Measurements from ENCODE around the gene TBC1D4. TPM values are rescaled to one million over a fixed set of nuclear protein-coding genes. Genes with fewer than 3 reads are reported as not detected.

TBC1D4 gene
- total RNA-seq, 2 experiments from 2014 or later = 13.9 to 23.6 TPM

DNA sequence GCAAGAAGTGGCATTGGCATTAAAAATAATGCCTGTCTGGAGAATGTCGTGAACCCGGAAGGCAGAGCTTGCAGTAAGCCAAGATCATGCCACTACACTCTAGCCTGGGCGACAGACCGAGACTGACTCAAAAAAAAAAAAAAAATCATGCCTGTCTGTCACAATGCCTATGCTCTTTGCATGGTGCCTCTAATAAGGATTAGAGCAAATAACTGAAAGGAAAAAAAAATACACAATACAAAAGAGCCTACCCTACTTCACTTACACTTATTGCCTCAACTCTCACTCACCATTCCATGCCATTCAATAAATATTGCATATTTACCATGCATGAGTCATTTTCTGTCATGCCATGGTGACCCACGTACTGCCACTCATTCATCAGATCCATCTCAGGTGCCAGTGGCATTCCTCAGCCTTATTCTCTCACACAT lies 49.1 kb downstream of the TBC1D4 start:
- Mint-ChIP-seq H3K27me3 (peaks cover 40% of the 10 kb centered on the region), H3K4me1 (no peaks in the 10 kb centered on the region), H3K36me3 (no peaks in the 10 kb centered on the region), H3K27ac (no peak overlapping the region), H3K4me3 (no peak overlapping the region), H3K9me3 (ENCODE audit: low read depth) (no peaks in the 10 kb centered on the region)
- CTCF ChIA-PET = no interaction called here
- ATAC-seq (no peak), DNase-seq (no peak)

DNA sequence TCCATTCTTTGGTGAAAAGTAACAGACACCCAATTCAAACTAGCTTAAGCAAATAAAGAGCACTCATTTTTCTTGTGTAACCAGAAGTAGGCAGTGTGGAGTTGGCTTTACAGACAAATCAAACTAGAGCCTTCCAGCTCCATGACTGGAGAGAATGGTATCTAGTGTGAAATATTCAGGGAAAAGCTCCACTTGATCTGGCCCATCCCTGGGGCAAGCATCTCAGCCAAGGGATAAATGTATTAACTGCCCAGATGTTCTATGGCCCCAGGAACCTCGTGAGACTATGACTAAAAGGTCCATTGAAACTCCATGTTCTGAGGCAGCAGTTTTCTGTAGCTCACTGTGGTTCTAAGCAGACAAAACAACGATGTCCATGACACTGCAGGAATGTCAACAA lies 49.9 kb downstream of the TBC1D4 start:
- Mint-ChIP-seq H3K4me1 (no peaks in the 10 kb centered on the region), H3K9me3 (ENCODE audit: low read depth) (no peaks in the 10 kb centered on the region), H3K36me3 (no peaks in the 10 kb centered on the region), H3K27ac (no peak overlapping the region), H3K4me3 (no peak overlapping the region), H3K27me3 (peaks cover 41% of the 10 kb centered on the region)
- CTCF ChIA-PET = no interaction called here
- DNase-seq (no peak), ATAC-seq (no peak)

DNA sequence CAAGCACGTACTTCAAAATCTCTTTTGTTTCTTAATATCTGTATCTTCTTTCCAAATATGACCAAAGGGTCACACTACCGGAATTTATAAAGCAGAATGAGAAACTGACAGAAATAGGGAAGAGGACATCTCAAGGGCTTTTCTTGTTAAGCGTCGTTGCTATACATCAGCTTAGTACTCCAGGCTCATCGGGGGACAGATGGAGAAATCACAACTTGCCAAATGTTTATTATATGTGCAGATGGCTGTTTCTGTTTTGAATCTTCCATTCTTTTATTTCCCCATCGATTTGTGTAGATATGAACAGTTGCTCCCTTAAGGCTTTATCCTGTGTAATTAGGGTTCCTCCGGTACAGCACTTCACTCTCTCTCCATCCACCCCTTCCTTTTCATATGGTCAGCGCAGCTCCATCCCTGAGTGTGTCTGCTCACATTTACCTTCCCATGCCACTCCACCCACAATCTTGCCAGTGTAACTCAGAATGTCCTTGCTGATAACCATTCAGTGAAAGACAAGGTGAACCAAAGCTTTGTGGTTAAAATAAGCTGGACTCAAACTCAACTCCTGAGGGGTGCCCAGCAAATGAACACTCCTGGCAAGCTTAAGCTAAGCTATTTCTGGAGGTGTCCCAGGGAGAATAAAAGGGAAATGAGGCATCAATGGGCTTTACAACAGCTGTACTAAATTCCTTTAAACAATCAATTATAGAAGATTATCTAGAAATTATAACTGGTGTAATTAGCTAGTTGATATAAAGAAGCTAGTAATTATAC lies 51.3 kb downstream of the TBC1D4 start:
- no peak for DNase-seq
- no peak overlapping the region for H3K4me3 Mint-ChIP-seq
- H3K27me3 Mint-ChIP-seq = peaks cover 41% of the 10 kb centered on the region
- CTCF ChIA-PET = no interaction called here
- H3K27ac Mint-ChIP-seq = no peak overlapping the region
- no peaks in the 10 kb centered on the region for H3K36me3 Mint-ChIP-seq
- ATAC-seq = no peak
- no peaks in the 10 kb centered on the region for H3K9me3 Mint-ChIP-seq (ENCODE audit: low read depth)
- H3K4me1 Mint-ChIP-seq = no peaks in the 10 kb centered on the region

DNA sequence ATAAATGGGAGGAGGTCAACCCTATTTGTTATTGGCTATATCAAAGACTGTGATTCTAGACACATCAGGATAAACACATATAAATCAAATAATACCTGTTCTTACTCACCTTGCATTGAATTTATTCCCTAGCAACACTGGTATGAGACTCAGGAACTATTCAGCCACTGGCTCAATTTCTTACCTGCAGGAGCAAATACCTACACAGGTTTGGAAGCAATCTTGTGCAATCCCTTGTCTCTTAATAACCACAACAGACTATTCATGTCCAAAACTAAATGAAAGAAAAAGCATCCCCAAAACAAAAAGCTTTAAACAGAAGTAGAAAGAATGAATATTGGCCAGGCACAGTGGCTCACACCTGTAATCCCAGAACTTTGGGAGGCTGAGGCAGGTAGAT lies 55.5 kb downstream of the TBC1D4 start:
- H3K4me3 Mint-ChIP-seq = no peak overlapping the region
- peaks cover 2% of the 10 kb centered on the region for H3K4me1 Mint-ChIP-seq
- no peaks in the 10 kb centered on the region for H3K36me3 Mint-ChIP-seq
- DNase-seq (no peak), ATAC-seq (no peak)
- H3K9me3 Mint-ChIP-seq (ENCODE audit: low read depth) = no peaks in the 10 kb centered on the region
- peaks cover 51% of the 10 kb centered on the region for H3K27me3 Mint-ChIP-seq
- no peak overlapping the region for H3K27ac Mint-ChIP-seq
- CTCF ChIA-PET = no interaction called here

DNA sequence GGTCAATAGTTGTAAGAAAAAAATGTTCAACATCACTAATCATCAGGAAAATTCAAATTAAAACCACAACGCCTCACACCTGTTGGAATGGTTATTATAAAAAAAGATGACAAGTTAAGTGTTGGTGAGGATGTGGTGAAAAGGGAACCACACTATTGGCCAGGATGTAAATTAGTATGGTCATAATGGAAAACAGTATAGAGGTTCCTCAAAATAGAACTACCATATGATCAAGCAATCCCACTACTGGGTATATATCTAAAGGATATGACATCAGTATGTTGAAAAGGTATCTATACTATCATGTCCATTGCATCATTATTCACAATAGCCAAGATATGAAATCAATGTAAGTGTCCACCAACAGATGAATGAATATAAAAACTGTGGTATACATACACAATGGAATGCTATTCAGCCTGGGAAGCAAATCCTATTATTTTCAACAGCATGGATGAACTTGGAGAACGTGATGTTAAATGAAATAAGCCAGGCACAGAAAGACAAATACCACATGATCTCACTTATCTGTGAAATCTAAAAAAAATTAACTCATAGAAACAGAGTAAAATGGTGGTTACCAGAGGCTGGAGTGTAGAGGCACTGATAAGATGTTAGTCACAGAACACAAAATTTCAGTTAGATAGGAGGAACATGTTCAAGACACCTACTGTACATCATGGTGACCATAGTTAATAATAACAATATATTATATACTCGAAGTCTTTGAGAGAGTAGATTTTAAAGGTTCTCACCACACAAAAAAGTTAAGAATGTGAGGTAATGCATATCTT lies 56.6 kb downstream of the TBC1D4 start:
- no peak for DNase-seq
- Mint-ChIP-seq H3K27me3 (peaks cover 52% of the 10 kb centered on the region), H3K36me3 (no peaks in the 10 kb centered on the region), H3K9me3 (ENCODE audit: low read depth) (no peaks in the 10 kb centered on the region), H3K4me1 (peaks cover 2% of the 10 kb centered on the region), H3K4me3 (no peak overlapping the region), H3K27ac (no peak overlapping the region)
- CTCF ChIA-PET = no interaction called here
- no peak for ATAC-seq

DNA sequence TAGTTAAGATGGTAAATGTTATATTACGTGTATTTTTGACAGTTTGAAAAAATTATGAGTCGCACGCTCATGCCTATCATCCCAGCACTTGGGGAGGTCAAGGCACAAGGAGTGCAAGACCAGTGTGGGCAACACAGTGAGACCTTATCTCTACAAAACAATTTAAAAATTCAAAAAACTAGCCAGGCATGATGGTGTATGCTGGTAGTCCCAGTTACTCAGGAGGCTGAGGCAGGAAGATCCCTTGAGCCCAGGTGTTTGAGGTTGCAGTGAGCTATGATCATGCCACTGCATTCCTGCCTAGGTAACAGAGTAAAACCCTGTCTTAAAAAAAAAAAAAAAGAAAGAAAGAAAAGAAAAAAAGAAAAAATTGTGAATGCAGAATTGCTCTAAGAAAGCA lies 58.0 kb downstream of the TBC1D4 start:
- no peaks in the 10 kb centered on the region for H3K9me3 Mint-ChIP-seq (ENCODE audit: low read depth)
- H3K27ac Mint-ChIP-seq = no peak overlapping the region
- peaks cover 2% of the 10 kb centered on the region for H3K4me1 Mint-ChIP-seq
- ATAC-seq = no peak
- peaks cover 49% of the 10 kb centered on the region for H3K27me3 Mint-ChIP-seq
- no peaks in the 10 kb centered on the region for H3K36me3 Mint-ChIP-seq
- DNase-seq = no peak
- no peak overlapping the region for H3K4me3 Mint-ChIP-seq
- CTCF ChIA-PET = no interaction called here

DNA sequence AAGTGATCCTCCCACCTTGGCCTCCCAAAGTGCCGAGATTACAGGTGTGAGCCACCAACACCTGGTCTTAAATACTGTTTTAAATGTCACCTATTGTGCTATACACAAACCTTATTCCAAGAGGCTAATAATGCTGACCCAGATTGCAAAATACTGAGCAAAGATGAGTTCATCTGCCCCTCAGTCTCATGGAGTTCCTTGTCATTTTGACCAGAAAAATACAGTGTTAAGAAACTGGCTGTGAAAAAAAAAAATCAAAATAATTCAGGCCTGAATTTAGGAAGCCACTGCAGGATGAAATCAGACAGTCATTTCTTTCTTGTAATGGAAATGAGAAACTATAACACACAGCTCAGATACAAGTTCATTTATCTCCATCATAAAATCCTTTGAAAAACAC lies 59.9 kb downstream of the TBC1D4 start:
- Mint-ChIP-seq H3K36me3 (no peaks in the 10 kb centered on the region), H3K27ac (no peak overlapping the region), H3K4me1 (peaks cover 2% of the 10 kb centered on the region), H3K4me3 (no peak overlapping the region), H3K27me3 (peaks cover 42% of the 10 kb centered on the region), H3K9me3 (ENCODE audit: low read depth) (no peaks in the 10 kb centered on the region)
- DNase-seq = no peak
- no peak for ATAC-seq
- CTCF ChIA-PET = no interaction called here

DNA sequence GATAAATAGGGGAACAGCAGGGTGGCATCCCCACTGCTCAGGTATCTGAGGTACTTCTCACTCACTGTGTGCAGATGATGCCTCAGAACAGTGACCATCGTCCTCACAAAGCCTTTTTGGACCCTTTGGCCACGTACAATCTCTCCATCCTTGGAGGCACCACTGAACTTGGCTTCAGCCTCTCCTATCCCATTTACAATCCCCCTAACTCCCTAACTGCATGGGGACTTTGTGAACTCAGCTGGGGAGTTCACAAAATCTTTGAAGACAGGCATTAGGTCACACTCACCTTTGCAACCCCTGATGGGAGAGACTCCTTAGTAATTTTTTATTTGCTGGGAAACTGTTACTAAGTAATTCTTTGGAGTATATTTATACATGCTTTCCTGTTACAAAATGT lies 60.8 kb downstream of the TBC1D4 start:
- CTCF ChIA-PET = no interaction called here
- H3K9me3 Mint-ChIP-seq (ENCODE audit: low read depth) = no peaks in the 10 kb centered on the region
- peaks cover 43% of the 10 kb centered on the region for H3K27me3 Mint-ChIP-seq
- no peak overlapping the region for H3K27ac Mint-ChIP-seq
- no peak overlapping the region for H3K4me3 Mint-ChIP-seq
- DNase-seq (no peak), ATAC-seq (no peak)
- no peaks in the 10 kb centered on the region for H3K36me3 Mint-ChIP-seq
- H3K4me1 Mint-ChIP-seq = peaks cover 4% of the 10 kb centered on the region

DNA sequence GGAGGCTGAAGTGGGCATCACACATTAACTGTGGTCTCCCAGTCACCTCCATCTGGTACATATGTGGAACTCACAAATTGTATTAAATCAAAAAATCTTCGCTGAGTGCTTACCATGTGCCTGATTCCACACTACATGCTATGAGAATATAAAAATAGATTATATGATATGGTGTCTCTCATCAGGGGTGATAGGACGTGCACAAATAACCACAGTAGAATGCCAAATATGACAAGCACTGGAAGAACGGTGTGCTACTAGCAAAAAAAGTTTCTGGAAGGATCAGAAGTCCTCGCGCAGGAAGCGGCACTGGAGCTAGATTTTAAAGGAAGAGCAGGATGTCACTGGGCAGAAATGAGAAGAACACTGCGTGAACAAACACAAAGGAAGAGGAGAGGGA lies 62.3 kb downstream of the TBC1D4 start:
- Mint-ChIP-seq H3K36me3 (no peaks in the 10 kb centered on the region), H3K9me3 (ENCODE audit: low read depth) (no peaks in the 10 kb centered on the region), H3K27me3 (peaks cover 33% of the 10 kb centered on the region), H3K27ac (no peak overlapping the region), H3K4me3 (no peak overlapping the region), H3K4me1 (peaks cover 2% of the 10 kb centered on the region)
- DNase-seq (no peak), ATAC-seq (no peak)
- CTCF ChIA-PET = no interaction called here

DNA sequence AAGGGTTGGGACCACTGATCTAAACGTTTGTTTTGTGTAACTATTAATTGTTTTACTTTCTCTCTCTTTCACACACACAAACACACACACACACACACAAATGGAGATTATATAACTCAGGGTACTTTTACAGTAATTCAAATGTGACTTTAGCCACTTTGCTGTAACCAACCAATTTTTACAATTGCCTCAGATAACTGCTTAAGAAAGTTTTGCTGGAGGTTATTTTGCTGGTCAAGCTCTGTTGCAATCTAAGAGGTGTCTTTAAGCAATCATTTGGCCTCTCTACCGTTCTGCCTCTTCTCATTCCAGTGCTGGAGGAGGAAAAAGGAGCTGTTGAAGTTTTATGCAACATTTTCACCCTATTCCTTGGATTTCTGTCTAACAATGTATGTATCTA lies 63.0 kb downstream of the TBC1D4 start:
- peaks cover 29% of the 10 kb centered on the region for H3K27me3 Mint-ChIP-seq
- DNase-seq (no peak), ATAC-seq (no peak)
- H3K27ac Mint-ChIP-seq = no peak overlapping the region
- H3K36me3 Mint-ChIP-seq = no peaks in the 10 kb centered on the region
- CTCF ChIA-PET = no interaction called here
- H3K4me3 Mint-ChIP-seq = no peak overlapping the region
- H3K9me3 Mint-ChIP-seq (ENCODE audit: low read depth) = no peaks in the 10 kb centered on the region
- peaks cover 6% of the 10 kb centered on the region for H3K4me1 Mint-ChIP-seq

DNA sequence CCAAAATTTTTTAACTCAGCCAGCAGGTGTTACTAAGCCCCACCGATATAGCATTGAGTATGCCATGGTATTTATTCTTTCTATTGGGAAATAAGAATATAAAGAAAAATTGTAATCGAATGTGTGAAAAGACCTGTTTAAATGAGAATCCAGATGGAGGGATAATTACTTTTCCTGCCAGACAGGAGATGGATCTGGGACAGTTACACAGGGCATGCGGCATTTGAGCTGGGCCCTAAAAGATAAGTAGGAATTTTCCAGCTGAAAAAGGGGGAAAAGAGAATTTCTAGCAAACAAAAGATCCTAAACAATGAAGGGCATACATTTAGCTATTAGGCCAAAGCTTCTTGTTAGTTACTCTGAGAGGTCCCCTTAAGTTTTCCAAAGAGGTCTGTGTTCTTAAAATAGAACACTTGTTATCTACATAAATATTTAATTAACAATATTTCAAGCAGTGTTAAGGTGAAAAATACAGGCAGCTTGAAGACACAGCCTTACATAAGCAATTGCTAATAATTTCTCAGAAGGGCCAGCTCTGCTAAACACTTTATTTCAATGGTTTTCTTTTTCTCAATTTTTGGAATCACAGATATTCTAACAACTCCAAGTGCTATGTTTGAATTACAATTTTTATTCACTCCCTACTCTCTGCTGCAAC lies 63.7 kb downstream of the TBC1D4 start:
- no peak for ATAC-seq
- Mint-ChIP-seq H3K4me1 (peaks cover 6% of the 10 kb centered on the region), H3K4me3 (no peak overlapping the region), H3K27me3 (peaks cover 26% of the 10 kb centered on the region), H3K9me3 (ENCODE audit: low read depth) (no peaks in the 10 kb centered on the region), H3K27ac (no peak overlapping the region), H3K36me3 (no peaks in the 10 kb centered on the region)
- CTCF ChIA-PET = no interaction called here
- DNase-seq = no peak

DNA sequence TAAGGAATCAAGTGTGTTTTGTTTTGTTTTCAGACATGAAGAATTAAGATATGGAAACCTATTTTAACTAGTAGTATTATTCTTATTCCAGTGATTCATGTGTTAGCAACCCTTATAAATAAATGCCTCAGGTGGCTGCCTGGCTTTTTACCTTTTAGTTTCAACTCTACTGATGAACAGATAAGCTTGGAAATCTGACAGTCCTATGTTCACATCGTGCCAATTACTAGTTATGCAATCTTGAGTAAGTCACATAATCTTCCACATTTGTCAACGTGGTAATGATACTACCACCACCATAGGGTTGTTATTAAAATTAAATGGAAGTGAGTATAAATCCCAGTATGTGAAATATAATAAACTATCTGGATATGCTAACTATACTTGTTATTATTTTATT lies 64.3 kb downstream of the TBC1D4 start:
- ATAC-seq = no peak
- H3K27ac Mint-ChIP-seq = no peak overlapping the region
- no peaks in the 10 kb centered on the region for H3K36me3 Mint-ChIP-seq
- H3K27me3 Mint-ChIP-seq = peaks cover 23% of the 10 kb centered on the region
- no peak for DNase-seq
- peaks cover 6% of the 10 kb centered on the region for H3K4me1 Mint-ChIP-seq
- no peaks in the 10 kb centered on the region for H3K9me3 Mint-ChIP-seq (ENCODE audit: low read depth)
- CTCF ChIA-PET = no interaction called here
- no peak overlapping the region for H3K4me3 Mint-ChIP-seq

DNA sequence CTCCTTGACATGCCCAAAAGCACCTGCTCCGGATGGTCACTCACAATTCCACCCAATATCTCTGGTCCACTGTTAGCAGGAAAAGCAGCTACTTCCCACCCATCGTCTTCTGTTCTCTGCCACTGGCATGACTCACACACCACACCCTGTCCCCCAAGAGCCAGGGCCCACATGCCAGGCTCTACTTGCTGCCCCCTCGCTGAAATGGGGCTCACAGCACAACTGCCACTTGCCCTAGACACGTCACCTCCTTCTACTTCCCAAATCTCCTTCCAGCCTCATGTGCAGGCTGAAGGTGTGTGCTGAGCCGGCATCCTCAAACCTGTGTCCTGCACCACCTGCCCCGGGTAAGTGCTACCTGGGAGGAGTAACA lies 65.0 kb downstream of the TBC1D4 start:
- no peak for ATAC-seq
- H3K27ac Mint-ChIP-seq = no peak overlapping the region
- peaks cover 6% of the 10 kb centered on the region for H3K4me1 Mint-ChIP-seq
- CTCF ChIA-PET = no interaction called here
- H3K4me3 Mint-ChIP-seq = no peak overlapping the region
- no peaks in the 10 kb centered on the region for H3K36me3 Mint-ChIP-seq
- H3K9me3 Mint-ChIP-seq (ENCODE audit: low read depth) = no peaks in the 10 kb centered on the region
- peaks cover 19% of the 10 kb centered on the region for H3K27me3 Mint-ChIP-seq
- DNase-seq = no peak

Measured in activated CD8-positive, alpha-beta memory T cell treated with anti-CD3 and anti-CD28 coated beads, Interleukin-2, amount 10 ng/mL, durations not matched to agents 7 days and 5 days (primary cell).